ENCODE data around the gene ABTB2. TPM values are rescaled to one million over a fixed set of nuclear protein-coding genes. Genes with fewer than 3 reads are reported as not detected.

The ABTB2 gene
- total and polyA plus RNA-seq, 2 of the 8 experiments (the other 6 are each of a cell fraction or from before 2014, with no cell fraction given) = 7.7 to 10.2 TPM

DNA sequence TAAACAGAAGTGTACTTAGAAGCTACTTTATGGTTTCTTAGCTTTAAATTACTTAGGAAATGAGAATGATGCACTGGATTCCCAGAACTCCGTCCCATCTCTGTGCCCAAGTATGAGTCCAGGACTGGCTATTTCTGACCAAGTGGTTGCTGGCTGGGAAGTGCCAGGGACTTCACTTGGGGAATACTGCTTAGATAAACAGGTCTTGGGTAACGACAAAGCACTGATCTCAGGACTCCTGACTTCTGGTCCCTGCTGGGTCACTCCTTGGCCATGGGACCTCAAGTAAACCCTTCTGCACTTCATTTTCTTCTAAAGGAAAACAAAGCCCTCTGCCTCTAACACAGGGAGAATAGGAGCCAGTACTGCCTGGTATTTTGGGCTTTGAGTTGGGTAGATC, 27.9 kb downstream of the ABTB2 start:
- no peak overlapping the region; a peak in 1 of 7 replicates for H3K9ac ChIP-seq (replicated peaks in 1 of 4; ENCODE audit: extremely low read depth in 1 of 4, low read depth in 3 of 4, low read length in 3 of 4)
- H3K9me3 ChIP-seq (ENCODE audit: insufficient read depth in 2 of 2, low read depth in 1 of 2, low read length in 1 of 2) = no peaks in the 10 kb centered on the region
- H2AFZ ChIP-seq (ENCODE audit: low read length) = no peak overlapping the region
- H3K36me3 ChIP-seq (ENCODE audit: control insufficient read depth in 2 of 4, insufficient read depth in 4 of 4, low read length in 3 of 4) = no peaks in the 10 kb centered on the region
- no peak overlapping the region for H3K18ac ChIP-seq (ENCODE audit: extremely low read depth, low read length)
- no peak overlapping the region for H2BK15ac ChIP-seq (ENCODE audit: low read length)
- H3K4me2 ChIP-seq (ENCODE audit: insufficient read depth in 1 of 2, low read depth in 2 of 2, low read length in 2 of 2) = no peak overlapping the region
- WGBS, 2 experiments (ENCODE audit: extremely low coverage in 1 of 2, insufficient coverage in 1 of 2, insufficient read length in 1 of 2, insufficient replicate concordance in 2 of 2, low coverage in 1 of 2, low lambda C conversion rate in 2 of 2, missing lambda C conversion rate in 1 of 2) = 90% methylated on average over 2 of the region's 2 CpGs; no CpG with 5 or more reads in 1 of the 2 experiments
- no peak overlapping the region for H4K8ac ChIP-seq (ENCODE audit: extremely low read depth, insufficient read depth, low read length)
- H3K23ac ChIP-seq (ENCODE audit: insufficient read length) = no peak overlapping the region
- no peak overlapping the region for H2AK5ac ChIP-seq (ENCODE audit: low read depth, low read length)
- H3K27ac ChIP-seq (ENCODE audit: low read depth, low read length) = no peak overlapping the region
- H3K56ac ChIP-seq (replicated peaks; ENCODE audit: insufficient read length, low read depth, low read length) = no peak overlapping the region
- H2BK12ac ChIP-seq (ENCODE audit: low read depth, low read length) = no peak overlapping the region; the same call in 1 of the 2 replicates
- H4K5ac ChIP-seq (ENCODE audit: insufficient read length, low read depth, low read length) = no peak overlapping the region
- H3K79me2 ChIP-seq (ENCODE audit: control insufficient read depth in 1 of 2, insufficient read depth in 2 of 2, low read length in 2 of 2) = no peaks in the 10 kb centered on the region; a peak in 1 of 4 replicates
- no peak overlapping the region for H2BK20ac ChIP-seq (ENCODE audit: low read length)
- no peak for DNase-seq (ENCODE audit: low read depth in 1 of 2, low spot score in 2 of 2)
- CTCF ChIA-PET (ENCODE audit: partially characterized antibody) = interaction anchor here (1.7 kb wide), 1 partner anchor 12 kb away, joined by 3 read pairs; no protein-coding TSS in a partner anchor
- H2BK5ac ChIP-seq (ENCODE audit: low read depth, low read length) = no peak overlapping the region
- POLR2A ChIA-PET (ENCODE audit: partially characterized antibody) = interaction anchor here (0.9 kb wide), 1 partner anchor 34 kb away, joined by 4 read pairs; no protein-coding TSS in a partner anchor
- no peak for FAIRE-seq
- no peak overlapping the region for H3K4ac ChIP-seq (replicated peaks; ENCODE audit: insufficient read length, low read depth, low read length)
- H4K20me1 ChIP-seq (replicated peaks in 1 of 2; ENCODE audit: control insufficient read depth in 1 of 2, insufficient read depth in 2 of 2, low read length in 2 of 2) = peaks cover 0 to 3% of the 10 kb centered on the region in 2 experiments
- H4K91ac ChIP-seq (replicated peaks; ENCODE audit: insufficient read length, low read length) = no peak overlapping the region
- no peak overlapping the region for H3K4me3 ChIP-seq (ENCODE audit: extremely low read depth in 1 of 4, insufficient read depth in 2 of 4, low read depth in 3 of 4, low read length in 4 of 4)
- peaks cover 0 to 3% (median 2%) of the 10 kb centered on the region in 4 experiments; a peak in 4 of 7 replicates for H3K4me1 ChIP-seq (replicated peaks in 1 of 4; ENCODE audit: control insufficient read depth in 3 of 4, insufficient read depth in 4 of 4, low read length in 3 of 4)
- no peaks in the 10 kb centered on the region for H3K27me3 ChIP-seq (replicated peaks in 1 of 4; ENCODE audit: control insufficient read depth in 3 of 4, extremely low read depth in 1 of 4, insufficient read depth in 3 of 4, low read length in 3 of 4)
- no peak overlapping the region for H2BK120ac ChIP-seq (replicated peaks; ENCODE audit: low read depth, low read length)
- no peaks in the 10 kb centered on the region for H3K79me1 ChIP-seq (ENCODE audit: low read depth, low read length)
- no peak overlapping the region for H3K14ac ChIP-seq (ENCODE audit: insufficient read length)
- H3K23me2 ChIP-seq (ENCODE audit: low read depth, low read length) = no peaks in the 10 kb centered on the region
- TF ChIP-seq POU5F1 (IDR thresholded peaks at IDR 0.05; ENCODE audit: low read depth, low read length) (no peak), CREB1 (IDR thresholded peaks at IDR 0.05) (no peak), KDM4A (IDR thresholded peaks at IDR 0.05; ENCODE audit: low read depth, low read length, severe bottlenecking) (no peak), TCF12 (IDR thresholded peaks at IDR 0.05; ENCODE audit: low read depth, low read length) (no peak), SAP30 (IDR thresholded peaks at IDR 0.05; ENCODE audit: insufficient read depth, insufficient replicate concordance, low read length) (no peak), EP300 (IDR thresholded peaks at IDR 0.05; ENCODE audit: borderline replicate concordance in 1 of 2, low read depth in 2 of 2, low read length in 2 of 2) (no peak), SIN3A (conservative IDR thresholded peaks at IDR 0.05 in 1 of 2, IDR thresholded peaks at IDR 0.05 in 1 of 2; ENCODE audit: low read depth in 1 of 2, low read length in 2 of 2) (no peak)
- TF ChIP-seq, protein P1, sequence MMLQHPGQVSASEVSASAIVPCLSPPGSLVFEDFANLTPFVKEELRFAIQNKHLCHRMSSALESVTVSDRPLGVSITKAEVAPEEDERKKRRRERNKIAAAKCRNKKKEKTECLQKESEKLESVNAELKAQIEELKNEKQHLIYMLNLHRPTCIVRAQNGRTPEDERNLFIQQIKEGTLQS (IDR thresholded peaks at IDR 0.05; ENCODE audit: insufficient read depth, low read depth, low read length) = no peak
- TF ChIP-seq, protein P2, sequence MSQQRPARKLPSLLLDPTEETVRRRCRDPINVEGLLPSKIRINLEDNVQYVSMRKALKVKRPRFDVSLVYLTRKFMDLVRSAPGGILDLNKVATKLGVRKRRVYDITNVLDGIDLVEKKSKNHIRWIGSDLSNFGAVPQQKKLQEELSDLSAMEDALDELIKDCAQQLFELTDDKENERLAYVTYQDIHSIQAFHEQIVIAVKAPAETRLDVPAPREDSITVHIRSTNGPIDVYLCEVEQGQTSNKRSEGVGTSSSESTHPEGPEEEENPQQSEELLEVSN (IDR thresholded peaks at IDR 0.05) = no peak
